Calu3 (cell line): ENCODE results near the gene FAAH2. TPM values are rescaled to one million over a fixed set of nuclear protein-coding genes. Genes with fewer than 3 reads are reported as not detected.
A peak's percentile ranks its signal among the peaks of the same experiment; 100 is the strongest.

ENCODE experiments used
- Bru-seq: library from RNA; stranded (reverse); fragments of 400-500 nt; gene quantifications from one replicate; lab custom pipeline; 2021; lab: Mats Ljungman, UMichigan
- BruChase-seq, 2 experiments: library from RNA; stranded (reverse); fragments of 400-500 nt; gene quantifications; one replicate each; lab custom pipeline; 2021; lab: Mats Ljungman, UMichigan
- BruUV-seq: library from RNA; stranded (reverse); fragments of 400-500 nt; replicated peaks from 2 replicates; lab custom pipeline; 2021; lab: Mats Ljungman, UMichigan
- CTCF ChIA-PET: fragments of 300-600 bp; sonication (Branson Sonifier 250); formaldehyde crosslinking; loops from one replicate; lab custom pipeline; 2022; ENCODE audit warnings: antibody characterized with exemption; lab: Charles Lee
- DNase-seq: peaks from one replicate; pipeline ENCODE4 v3.0.0; 2022
- H3K27ac Mint-ChIP-seq: one replicate; pipeline ENCODE4 v1.8.0; 2022; ENCODE audit warnings: mixed read lengths; ENCODE audit not compliant: unreplicated experiment
- H3K27me3 Mint-ChIP-seq: one replicate; pipeline ENCODE4 v1.8.0; 2022; ENCODE audit warnings: mixed read lengths; ENCODE audit not compliant: unreplicated experiment
- H3K36me3 Mint-ChIP-seq: one replicate; pipeline ENCODE4 v1.8.0; 2022; ENCODE audit warnings: mild to moderate bottlenecking, moderate library complexity, mixed read lengths; ENCODE audit not compliant: insufficient read depth, unreplicated experiment
- H3K4me1 Mint-ChIP-seq: one replicate; pipeline ENCODE4 v1.8.0; 2022; ENCODE audit warnings: mild to moderate bottlenecking, low read depth, mixed read lengths; ENCODE audit not compliant: unreplicated experiment
- H3K4me3 Mint-ChIP-seq: one replicate; pipeline ENCODE4 v1.8.0; 2022; ENCODE audit warnings: mild to moderate bottlenecking, low read depth, moderate library complexity, mixed read lengths; ENCODE audit not compliant: unreplicated experiment
- H3K9me3 Mint-ChIP-seq: one replicate; pipeline ENCODE4 v1.8.0; 2022; ENCODE audit warnings: low read depth, mixed read lengths; ENCODE audit not compliant: unreplicated experiment
- intact Hi-C: fragments of 100-400 bp; cut with micrococcal nuclease; formaldehyde crosslinking; loops from one replicate; pipeline ENCODE4 v1.10.0; 2022; ENCODE audit not compliant: unreplicated experiment
- long read RNA-seq: library from polyadenylated mRNA; stranded (forward); transcript quantifications from one replicate; pipeline ENCODE4 v2.0.0, GENCODE V29; 2022
- total RNA-seq: library from RNA; stranded (reverse); gene quantifications from 2 replicates; pipeline ENCODE4 v1.2.3, GENCODE V29; 2022
- TF ChIP-seq, protein P1 (sequence below): fragments of 200-600 bp; IDR thresholded peaks from one replicate; pipeline ENCODE4 v1.8.0; 2022; ENCODE audit warnings: antibody characterized with exemption; ENCODE audit not compliant: unreplicated experiment

Gene FAAH2, protein sequence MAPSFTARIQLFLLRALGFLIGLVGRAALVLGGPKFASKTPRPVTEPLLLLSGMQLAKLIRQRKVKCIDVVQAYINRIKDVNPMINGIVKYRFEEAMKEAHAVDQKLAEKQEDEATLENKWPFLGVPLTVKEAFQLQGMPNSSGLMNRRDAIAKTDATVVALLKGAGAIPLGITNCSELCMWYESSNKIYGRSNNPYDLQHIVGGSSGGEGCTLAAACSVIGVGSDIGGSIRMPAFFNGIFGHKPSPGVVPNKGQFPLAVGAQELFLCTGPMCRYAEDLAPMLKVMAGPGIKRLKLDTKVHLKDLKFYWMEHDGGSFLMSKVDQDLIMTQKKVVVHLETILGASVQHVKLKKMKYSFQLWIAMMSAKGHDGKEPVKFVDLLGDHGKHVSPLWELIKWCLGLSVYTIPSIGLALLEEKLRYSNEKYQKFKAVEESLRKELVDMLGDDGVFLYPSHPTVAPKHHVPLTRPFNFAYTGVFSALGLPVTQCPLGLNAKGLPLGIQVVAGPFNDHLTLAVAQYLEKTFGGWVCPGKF
- 9.1 and 10.3 TPM in 2 replicates for total RNA-seq
- percentile 59 among the genes with signal in this experiment for Bru-seq, nascent RNA
- BruChase-seq, experiment 1, labeled RNA remaining after a 6-hour chase: percentile 57 among the genes with signal in this experiment
- BruChase-seq, experiment 2, labeled RNA remaining after a 2-hour chase: percentile 55 among the genes with signal in this experiment
- long read RNA-seq, transcript FAAH2-201 (11 exons, 1,983 nt): major isoform, 7 of 28 reads
- long read RNA-seq, partial matches to known transcripts: 8 of 28 reads
- long read RNA-seq, other reads (novel, unspliced or antisense): 13 of 28 reads

DNA sequence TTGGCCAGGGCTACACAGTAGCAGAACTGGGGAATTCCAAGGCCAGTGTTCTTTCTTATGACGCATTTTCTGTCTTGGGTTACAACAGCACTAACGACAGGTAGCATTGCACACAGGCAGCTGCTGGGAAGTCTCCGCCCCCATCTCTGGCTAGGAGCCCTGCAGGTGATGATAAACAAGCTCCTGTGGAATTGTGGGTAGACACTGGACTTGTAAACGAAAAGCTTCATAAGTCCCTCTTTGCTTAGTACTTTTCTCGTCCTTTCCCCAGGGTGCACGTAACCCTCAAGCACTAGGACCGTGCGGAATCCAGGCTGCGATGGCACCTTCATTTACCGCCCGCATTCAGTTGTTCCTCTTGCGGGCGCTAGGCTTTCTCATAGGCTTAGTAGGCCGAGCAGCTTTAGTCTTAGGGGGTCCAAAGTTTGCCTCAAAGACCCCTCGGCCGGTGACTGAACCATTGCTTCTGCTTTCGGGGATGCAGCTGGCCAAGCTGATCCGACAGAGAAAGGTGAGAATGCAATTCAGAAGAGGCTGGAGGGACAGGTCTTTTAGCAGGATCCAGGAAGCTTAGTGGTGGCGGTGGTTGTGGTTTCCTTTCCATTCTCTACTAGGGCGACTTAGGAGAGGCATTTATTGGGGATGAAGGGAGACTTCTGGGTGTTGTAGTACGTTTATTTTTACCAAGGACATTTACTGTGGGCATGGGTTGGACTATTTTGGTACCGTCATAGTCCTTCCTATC, at the start of gene FAAH2:
Gene FAAH2 (plus strand): TSS at position 200 of the 745 bp plus-strand sequence. CDS start 120 bp downstream, at position 320.
- CTCF ChIA-PET: no interaction called here

GRCh38 chrX:57241967-57242366, 44.5 kb upstream of the FAAH2 start:
- Mint-ChIP-seq H3K27me3 (no peaks in the 10 kb centered on the region), H3K4me1 (no peaks in the 10 kb centered on the region), H3K36me3 (no peaks in the 10 kb centered on the region), H3K4me3 (no peak overlapping the region), H3K9me3 (peaks cover 9% of the 10 kb centered on the region), H3K27ac (no peak overlapping the region)
- CTCF ChIA-PET: no interaction called here
- no TSS peak for BruUV-seq
- intact Hi-C loops: no loop called here
- TF ChIP-seq, protein P1, sequence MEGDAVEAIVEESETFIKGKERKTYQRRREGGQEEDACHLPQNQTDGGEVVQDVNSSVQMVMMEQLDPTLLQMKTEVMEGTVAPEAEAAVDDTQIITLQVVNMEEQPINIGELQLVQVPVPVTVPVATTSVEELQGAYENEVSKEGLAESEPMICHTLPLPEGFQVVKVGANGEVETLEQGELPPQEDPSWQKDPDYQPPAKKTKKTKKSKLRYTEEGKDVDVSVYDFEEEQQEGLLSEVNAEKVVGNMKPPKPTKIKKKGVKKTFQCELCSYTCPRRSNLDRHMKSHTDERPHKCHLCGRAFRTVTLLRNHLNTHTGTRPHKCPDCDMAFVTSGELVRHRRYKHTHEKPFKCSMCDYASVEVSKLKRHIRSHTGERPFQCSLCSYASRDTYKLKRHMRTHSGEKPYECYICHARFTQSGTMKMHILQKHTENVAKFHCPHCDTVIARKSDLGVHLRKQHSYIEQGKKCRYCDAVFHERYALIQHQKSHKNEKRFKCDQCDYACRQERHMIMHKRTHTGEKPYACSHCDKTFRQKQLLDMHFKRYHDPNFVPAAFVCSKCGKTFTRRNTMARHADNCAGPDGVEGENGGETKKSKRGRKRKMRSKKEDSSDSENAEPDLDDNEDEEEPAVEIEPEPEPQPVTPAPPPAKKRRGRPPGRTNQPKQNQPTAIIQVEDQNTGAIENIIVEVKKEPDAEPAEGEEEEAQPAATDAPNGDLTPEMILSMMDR: no peak
- no peak for DNase-seq

More for the DNA sequence above, at the start of gene FAAH2:
- peak; percentile 84 for DNase-seq
- H3K27ac Mint-ChIP-seq: peak within 1 kb of the TSS; percentile 92
- peak within 1 kb of the TSS; percentile 90 for H3K4me3 Mint-ChIP-seq
- TF ChIP-seq, protein P1: no peak
- H3K27me3 Mint-ChIP-seq: no peaks in the 10 kb centered on the region
- peaks cover 11% of the 10 kb centered on the region for H3K4me1 Mint-ChIP-seq
- intact Hi-C loops: loop anchor here (5.0 kb wide), 1 partner anchor 311 kb away; no protein-coding TSS in a partner anchor
- peaks cover 13% of the 10 kb centered on the region for H3K36me3 Mint-ChIP-seq
- no TSS peak for BruUV-seq
- H3K9me3 Mint-ChIP-seq: no peaks in the 10 kb centered on the region

DNA sequence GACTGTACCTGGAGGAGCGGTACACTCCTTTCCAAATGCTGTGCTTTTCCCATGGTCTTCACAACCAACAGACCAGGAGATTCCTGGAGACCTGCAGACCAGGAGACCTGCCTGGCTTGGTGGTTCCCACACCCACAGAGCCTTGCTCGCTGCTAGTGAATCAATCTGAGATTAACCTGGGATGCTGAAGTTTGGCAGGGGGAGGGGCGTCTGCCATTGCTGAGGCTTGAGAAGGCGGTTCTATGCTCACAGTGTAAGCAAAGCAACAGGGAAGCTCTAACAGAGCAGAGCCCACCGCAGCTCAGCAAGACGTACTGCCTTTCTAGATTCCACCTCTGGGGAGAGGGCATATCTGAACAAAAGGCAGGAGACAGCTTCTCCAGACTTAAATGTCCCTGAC, 34.5 kb upstream of the FAAH2 start:
- Mint-ChIP-seq H3K4me3 (no peak overlapping the region), H3K36me3 (no peaks in the 10 kb centered on the region), H3K27me3 (no peaks in the 10 kb centered on the region), H3K27ac (no peak overlapping the region), H3K9me3 (peaks cover 15% of the 10 kb centered on the region), H3K4me1 (no peaks in the 10 kb centered on the region)
- TF ChIP-seq, protein P1: no peak
- no TSS peak for BruUV-seq
- intact Hi-C loops: no loop called here
- DNase-seq: no peak
- CTCF ChIA-PET: no interaction called here

DNA sequence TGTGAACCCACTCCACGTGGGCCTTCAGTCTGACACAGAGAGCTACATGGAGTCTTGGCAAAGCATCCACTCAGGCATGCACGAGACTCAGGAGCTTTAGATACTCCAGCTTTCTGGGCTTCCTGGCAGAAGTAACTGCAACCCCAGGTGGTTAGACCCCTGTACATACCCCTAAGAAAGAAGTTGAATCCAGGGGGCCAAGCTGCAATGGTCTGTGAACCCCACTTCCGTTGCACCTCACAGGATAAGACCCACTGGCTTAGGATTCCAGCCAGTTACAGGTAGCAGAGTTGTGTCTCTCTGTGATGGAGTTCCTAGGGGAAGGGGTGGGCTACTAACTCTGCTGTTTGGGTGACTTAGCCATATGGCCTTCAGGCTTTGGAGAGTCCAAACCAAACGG, 21.4 kb upstream of the FAAH2 start:
- no TSS peak for BruUV-seq
- no peak for DNase-seq
- CTCF ChIA-PET: no interaction called here
- Mint-ChIP-seq H3K4me3 (no peak overlapping the region), H3K27ac (no peak overlapping the region), H3K36me3 (no peaks in the 10 kb centered on the region), H3K9me3 (peaks cover 7% of the 10 kb centered on the region), H3K4me1 (no peaks in the 10 kb centered on the region), H3K27me3 (no peaks in the 10 kb centered on the region)
- intact Hi-C loops: no loop called here
- TF ChIP-seq, protein P1: no peak
